Measurements from ENCODE around the gene GSN. TPM values are rescaled to one million over a fixed set of nuclear protein-coding genes. Genes with fewer than 3 reads are reported as not detected.

GSN gene
- total RNA-seq, 1 experiment from 2014 or later, result 68.3 TPM

DNA sequence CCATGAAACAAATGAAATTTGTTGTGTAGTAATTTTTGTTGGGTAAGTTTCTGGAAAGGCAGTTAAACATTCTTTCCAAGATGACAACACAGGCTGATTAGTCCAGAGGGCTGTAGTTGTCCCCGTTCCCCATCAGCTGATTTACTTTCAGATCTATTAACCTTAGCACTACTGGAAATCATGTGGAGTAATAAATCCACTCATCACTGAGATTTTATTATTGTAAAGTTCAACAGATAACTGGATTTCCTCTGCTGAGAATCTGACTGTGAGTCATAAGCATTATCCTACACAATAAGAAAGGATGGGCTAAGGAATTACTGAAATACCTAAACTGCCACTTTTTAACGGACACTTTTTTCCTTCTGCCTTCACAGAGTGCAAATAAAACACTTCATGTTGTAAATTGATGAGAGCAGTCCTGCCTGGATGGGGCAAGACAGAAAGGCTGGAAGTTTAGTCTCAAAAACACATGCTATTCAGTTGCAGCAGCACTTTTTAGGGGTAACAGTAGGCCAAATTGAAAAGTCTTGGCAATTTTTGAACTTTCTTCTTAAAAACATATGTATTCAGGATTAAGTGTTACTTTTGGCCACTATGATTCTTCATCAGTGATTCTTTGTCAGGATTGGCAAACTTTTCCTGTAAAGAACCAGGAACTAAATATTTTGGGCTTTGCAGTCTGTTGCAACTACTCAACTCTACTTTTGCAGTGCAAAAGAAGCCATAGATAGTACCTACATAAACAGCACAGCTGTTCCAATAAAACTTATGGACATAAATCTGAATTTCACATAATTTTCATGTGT lies 95.1 kb downstream of the GSN start:
- CTCF ChIA-PET, result interaction anchor here (1.7 kb wide), 1 partner anchor 9 kb away, joined by 6 read pairs; no protein-coding TSS in a partner anchor
- TF ChIP-seq, protein P1, sequence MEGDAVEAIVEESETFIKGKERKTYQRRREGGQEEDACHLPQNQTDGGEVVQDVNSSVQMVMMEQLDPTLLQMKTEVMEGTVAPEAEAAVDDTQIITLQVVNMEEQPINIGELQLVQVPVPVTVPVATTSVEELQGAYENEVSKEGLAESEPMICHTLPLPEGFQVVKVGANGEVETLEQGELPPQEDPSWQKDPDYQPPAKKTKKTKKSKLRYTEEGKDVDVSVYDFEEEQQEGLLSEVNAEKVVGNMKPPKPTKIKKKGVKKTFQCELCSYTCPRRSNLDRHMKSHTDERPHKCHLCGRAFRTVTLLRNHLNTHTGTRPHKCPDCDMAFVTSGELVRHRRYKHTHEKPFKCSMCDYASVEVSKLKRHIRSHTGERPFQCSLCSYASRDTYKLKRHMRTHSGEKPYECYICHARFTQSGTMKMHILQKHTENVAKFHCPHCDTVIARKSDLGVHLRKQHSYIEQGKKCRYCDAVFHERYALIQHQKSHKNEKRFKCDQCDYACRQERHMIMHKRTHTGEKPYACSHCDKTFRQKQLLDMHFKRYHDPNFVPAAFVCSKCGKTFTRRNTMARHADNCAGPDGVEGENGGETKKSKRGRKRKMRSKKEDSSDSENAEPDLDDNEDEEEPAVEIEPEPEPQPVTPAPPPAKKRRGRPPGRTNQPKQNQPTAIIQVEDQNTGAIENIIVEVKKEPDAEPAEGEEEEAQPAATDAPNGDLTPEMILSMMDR (IDR thresholded peaks at IDR 0.05; ENCODE audit: unreplicated experiment), result no peak
- no peaks in the 10 kb centered on the region for H3K27me3 Mint-ChIP-seq (ENCODE audit: unreplicated experiment)
- no TSS peak for BruUV-seq (replicated peaks)
- no peaks in the 10 kb centered on the region for H3K9me3 Mint-ChIP-seq (ENCODE audit: low read depth, unreplicated experiment)
- H3K4me1 Mint-ChIP-seq (ENCODE audit: low read depth, unreplicated experiment), result peaks cover 10% of the 10 kb centered on the region
- no peak overlapping the region for H3K4me3 Mint-ChIP-seq (ENCODE audit: low read depth, unreplicated experiment)
- no peak overlapping the region for H3K27ac Mint-ChIP-seq (ENCODE audit: unreplicated experiment)
- H3K36me3 Mint-ChIP-seq (ENCODE audit: insufficient read depth, unreplicated experiment), result no peaks in the 10 kb centered on the region
- DNase-seq, result no peak
- intact Hi-C loops (cut with micrococcal nuclease; ENCODE audit: unreplicated experiment), result no loop called here

DNA sequence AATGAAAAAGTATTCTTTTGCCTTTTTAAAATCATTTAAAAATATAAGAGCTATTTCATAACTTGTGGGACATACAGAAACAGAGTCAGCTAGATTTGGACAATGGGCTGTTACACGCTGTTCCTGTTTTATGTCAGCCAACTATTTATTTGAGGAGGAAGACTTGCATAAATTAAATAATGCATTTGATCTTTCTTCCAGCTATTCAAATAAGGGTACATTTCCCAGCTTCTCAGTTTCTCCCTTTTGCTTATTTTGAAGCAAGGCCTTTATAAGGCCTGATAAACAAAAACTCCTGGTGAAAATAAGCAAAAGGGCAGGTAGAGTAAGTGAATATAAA lies 95.6 kb downstream of the GSN start:
- Mint-ChIP-seq H3K27ac (ENCODE audit: unreplicated experiment) (no peak overlapping the region), H3K4me3 (ENCODE audit: low read depth, unreplicated experiment) (no peak overlapping the region), H3K9me3 (ENCODE audit: low read depth, unreplicated experiment) (no peaks in the 10 kb centered on the region), H3K36me3 (ENCODE audit: insufficient read depth, unreplicated experiment) (no peaks in the 10 kb centered on the region), H3K4me1 (ENCODE audit: low read depth, unreplicated experiment) (peaks cover 4% of the 10 kb centered on the region), H3K27me3 (ENCODE audit: unreplicated experiment) (no peaks in the 10 kb centered on the region)
- CTCF ChIA-PET, result interaction anchor here (1.7 kb wide), 1 partner anchor 10 kb away, joined by 6 read pairs; no protein-coding TSS in a partner anchor
- TF ChIP-seq, protein P1 (IDR thresholded peaks at IDR 0.05; ENCODE audit: unreplicated experiment), result no peak
- DNase-seq, result no peak
- no TSS peak for BruUV-seq (replicated peaks)
- intact Hi-C loops (cut with micrococcal nuclease; ENCODE audit: unreplicated experiment), result no loop called here

DNA sequence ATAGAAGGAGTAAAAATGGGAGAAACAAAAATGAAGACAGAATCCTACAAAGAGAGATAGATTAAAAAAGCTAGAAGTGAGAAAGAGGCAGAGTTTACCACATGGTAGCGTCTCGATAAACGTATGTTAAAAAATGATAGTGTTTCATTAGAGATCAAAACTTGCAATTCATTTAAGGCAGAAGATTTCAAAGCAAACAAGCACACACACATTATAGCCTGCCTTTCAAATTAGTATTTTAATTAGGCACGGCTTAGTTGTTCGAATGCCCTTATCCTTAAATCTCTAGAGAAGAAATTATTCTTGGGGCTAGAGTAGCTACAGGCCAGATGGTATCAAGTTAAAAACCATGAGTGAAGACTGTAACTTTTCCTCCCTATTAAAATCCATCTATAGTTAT lies 96.1 kb downstream of the GSN start:
- H3K9me3 Mint-ChIP-seq (ENCODE audit: low read depth, unreplicated experiment), result no peaks in the 10 kb centered on the region
- H3K27me3 Mint-ChIP-seq (ENCODE audit: unreplicated experiment), result no peaks in the 10 kb centered on the region
- no peak for DNase-seq
- TF ChIP-seq, protein P1 (IDR thresholded peaks at IDR 0.05; ENCODE audit: unreplicated experiment), result no peak
- H3K4me1 Mint-ChIP-seq (ENCODE audit: low read depth, unreplicated experiment), result no peaks in the 10 kb centered on the region
- no TSS peak for BruUV-seq (replicated peaks)
- CTCF ChIA-PET, result interaction anchor here (1.7 kb wide), 1 partner anchor 10 kb away, joined by 6 read pairs; no protein-coding TSS in a partner anchor
- H3K4me3 Mint-ChIP-seq (ENCODE audit: low read depth, unreplicated experiment), result no peak overlapping the region
- intact Hi-C loops (cut with micrococcal nuclease; ENCODE audit: unreplicated experiment), result no loop called here
- H3K27ac Mint-ChIP-seq (ENCODE audit: unreplicated experiment), result no peak overlapping the region
- no peaks in the 10 kb centered on the region for H3K36me3 Mint-ChIP-seq (ENCODE audit: insufficient read depth, unreplicated experiment)

DNA sequence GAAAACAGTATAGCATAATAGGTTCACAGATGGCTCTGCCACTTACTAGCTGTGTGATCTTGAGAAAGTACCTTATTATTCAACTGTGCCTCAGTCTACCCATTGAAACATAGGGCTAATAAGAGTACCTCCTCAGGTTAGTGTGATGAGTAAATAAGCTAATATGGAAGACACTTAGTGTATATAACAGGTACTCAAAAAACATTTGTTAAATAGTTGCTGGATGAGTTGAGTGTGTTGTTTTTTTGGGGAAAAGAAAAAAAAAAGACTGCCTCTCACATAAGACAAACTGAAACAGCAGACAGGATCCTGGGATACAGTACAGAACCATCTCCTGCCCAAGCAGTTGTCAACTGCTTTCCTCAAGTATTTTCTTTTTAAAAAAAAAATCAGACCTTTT lies 96.9 kb downstream of the GSN start:
- H3K4me3 Mint-ChIP-seq (ENCODE audit: low read depth, unreplicated experiment), result no peak overlapping the region

More for the DNA sequence above, 96.9 kb downstream of the GSN start:
- DNase-seq, result no peak
- TF ChIP-seq, protein P1 (IDR thresholded peaks at IDR 0.05; ENCODE audit: unreplicated experiment), result no peak
- H3K36me3 Mint-ChIP-seq (ENCODE audit: insufficient read depth, unreplicated experiment), result peaks cover 6% of the 10 kb centered on the region
- no peak overlapping the region for H3K27ac Mint-ChIP-seq (ENCODE audit: unreplicated experiment)
- intact Hi-C loops (cut with micrococcal nuclease; ENCODE audit: unreplicated experiment), result no loop called here
- CTCF ChIA-PET, result interaction anchor here (1.7 kb wide), 1 partner anchor 11 kb away, joined by 6 read pairs; no protein-coding TSS in a partner anchor
- H3K4me1 Mint-ChIP-seq (ENCODE audit: low read depth, unreplicated experiment), result no peaks in the 10 kb centered on the region
- H3K9me3 Mint-ChIP-seq (ENCODE audit: low read depth, unreplicated experiment), result no peaks in the 10 kb centered on the region
- BruUV-seq (replicated peaks), result no TSS peak
- no peaks in the 10 kb centered on the region for H3K27me3 Mint-ChIP-seq (ENCODE audit: unreplicated experiment)
